ENCODE data around the gene HDDC2.

DNA sequence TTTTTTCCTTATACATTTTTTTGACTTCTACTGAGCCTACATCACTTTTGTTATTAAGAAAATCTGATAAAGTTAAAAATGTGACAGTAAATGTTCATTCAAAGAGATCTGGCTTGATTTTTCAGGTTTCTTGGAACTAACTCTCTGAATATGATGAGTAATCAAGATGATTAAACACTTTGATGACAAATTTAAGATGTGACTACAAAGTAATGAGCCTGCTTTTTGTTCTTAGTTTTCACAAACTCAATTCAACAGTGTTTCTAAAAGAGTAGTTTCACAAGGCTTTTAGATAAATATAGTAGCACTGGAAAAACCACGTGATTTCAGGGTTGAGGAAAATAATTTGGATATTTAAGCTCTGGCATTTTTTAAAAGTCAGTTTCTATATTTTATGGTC, 37.9 kb upstream of the HDDC2 start:
- TF ChIP-seq POLR2A (IDR thresholded peaks at IDR 0.05; ENCODE audit: borderline replicate concordance, extremely low read depth, insufficient read depth, insufficient read length) (no peak), EZH2phosphoT487 (IDR thresholded peaks at IDR 0.05; ENCODE audit: borderline replicate concordance) (no peak), POLR2AphosphoS5 (IDR thresholded peaks at IDR 0.05; ENCODE audit: low read depth, low read length) (no peak), EZH2 (IDR thresholded peaks at IDR 0.05) (no peak), CEBPB (IDR thresholded peaks at IDR 0.05; ENCODE audit: low read depth) (no peak), ZFX (IDR thresholded peaks at IDR 0.05) (no peak), EGR1 (IDR thresholded peaks at IDR 0.05; ENCODE audit: low read depth) (no peak), SIN3A (IDR thresholded peaks at IDR 0.05; ENCODE audit: low read depth) (no peak), ZNF274 (IDR thresholded peaks at IDR 0.05; ENCODE audit: low read depth, low read length) (no peak), FOSL1 (IDR thresholded peaks at IDR 0.05; ENCODE audit: low read depth) (no peak)
- TF ChIP-seq, protein P1, sequence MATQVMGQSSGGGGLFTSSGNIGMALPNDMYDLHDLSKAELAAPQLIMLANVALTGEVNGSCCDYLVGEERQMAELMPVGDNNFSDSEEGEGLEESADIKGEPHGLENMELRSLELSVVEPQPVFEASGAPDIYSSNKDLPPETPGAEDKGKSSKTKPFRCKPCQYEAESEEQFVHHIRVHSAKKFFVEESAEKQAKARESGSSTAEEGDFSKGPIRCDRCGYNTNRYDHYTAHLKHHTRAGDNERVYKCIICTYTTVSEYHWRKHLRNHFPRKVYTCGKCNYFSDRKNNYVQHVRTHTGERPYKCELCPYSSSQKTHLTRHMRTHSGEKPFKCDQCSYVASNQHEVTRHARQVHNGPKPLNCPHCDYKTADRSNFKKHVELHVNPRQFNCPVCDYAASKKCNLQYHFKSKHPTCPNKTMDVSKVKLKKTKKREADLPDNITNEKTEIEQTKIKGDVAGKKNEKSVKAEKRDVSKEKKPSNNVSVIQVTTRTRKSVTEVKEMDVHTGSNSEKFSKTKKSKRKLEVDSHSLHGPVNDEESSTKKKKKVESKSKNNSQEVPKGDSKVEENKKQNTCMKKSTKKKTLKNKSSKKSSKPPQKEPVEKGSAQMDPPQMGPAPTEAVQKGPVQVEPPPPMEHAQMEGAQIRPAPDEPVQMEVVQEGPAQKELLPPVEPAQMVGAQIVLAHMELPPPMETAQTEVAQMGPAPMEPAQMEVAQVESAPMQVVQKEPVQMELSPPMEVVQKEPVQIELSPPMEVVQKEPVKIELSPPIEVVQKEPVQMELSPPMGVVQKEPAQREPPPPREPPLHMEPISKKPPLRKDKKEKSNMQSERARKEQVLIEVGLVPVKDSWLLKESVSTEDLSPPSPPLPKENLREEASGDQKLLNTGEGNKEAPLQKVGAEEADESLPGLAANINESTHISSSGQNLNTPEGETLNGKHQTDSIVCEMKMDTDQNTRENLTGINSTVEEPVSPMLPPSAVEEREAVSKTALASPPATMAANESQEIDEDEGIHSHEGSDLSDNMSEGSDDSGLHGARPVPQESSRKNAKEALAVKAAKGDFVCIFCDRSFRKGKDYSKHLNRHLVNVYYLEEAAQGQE (IDR thresholded peaks at IDR 0.05; ENCODE audit: low read depth): no peak
- TF ChIP-seq, protein P2, sequence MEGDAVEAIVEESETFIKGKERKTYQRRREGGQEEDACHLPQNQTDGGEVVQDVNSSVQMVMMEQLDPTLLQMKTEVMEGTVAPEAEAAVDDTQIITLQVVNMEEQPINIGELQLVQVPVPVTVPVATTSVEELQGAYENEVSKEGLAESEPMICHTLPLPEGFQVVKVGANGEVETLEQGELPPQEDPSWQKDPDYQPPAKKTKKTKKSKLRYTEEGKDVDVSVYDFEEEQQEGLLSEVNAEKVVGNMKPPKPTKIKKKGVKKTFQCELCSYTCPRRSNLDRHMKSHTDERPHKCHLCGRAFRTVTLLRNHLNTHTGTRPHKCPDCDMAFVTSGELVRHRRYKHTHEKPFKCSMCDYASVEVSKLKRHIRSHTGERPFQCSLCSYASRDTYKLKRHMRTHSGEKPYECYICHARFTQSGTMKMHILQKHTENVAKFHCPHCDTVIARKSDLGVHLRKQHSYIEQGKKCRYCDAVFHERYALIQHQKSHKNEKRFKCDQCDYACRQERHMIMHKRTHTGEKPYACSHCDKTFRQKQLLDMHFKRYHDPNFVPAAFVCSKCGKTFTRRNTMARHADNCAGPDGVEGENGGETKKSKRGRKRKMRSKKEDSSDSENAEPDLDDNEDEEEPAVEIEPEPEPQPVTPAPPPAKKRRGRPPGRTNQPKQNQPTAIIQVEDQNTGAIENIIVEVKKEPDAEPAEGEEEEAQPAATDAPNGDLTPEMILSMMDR (IDR thresholded peaks at IDR 0.05 in 2 of 3, conservative IDR thresholded peaks at IDR 0.05 in 1 of 3; ENCODE audit: borderline replicate concordance in 1 of 3, insufficient read depth in 1 of 3, low read depth in 2 of 3, low read length in 2 of 3): no peak
- TF ChIP-seq, protein P3, sequence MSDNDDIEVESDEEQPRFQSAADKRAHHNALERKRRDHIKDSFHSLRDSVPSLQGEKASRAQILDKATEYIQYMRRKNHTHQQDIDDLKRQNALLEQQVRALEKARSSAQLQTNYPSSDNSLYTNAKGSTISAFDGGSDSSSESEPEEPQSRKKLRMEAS (IDR thresholded peaks at IDR 0.05): no peak

Measured in HCT116 (cell line).